GM18520 (cell line): ENCODE results near the gene MAJIN.
"Not testable (repeated sequence)": the region's sequence is repeated elsewhere in the genome, so short reads cannot be mapped to it uniquely, and the experiment has no call there.

Experiments used
- ATAC-seq: cut with Tn5 transposase; IDR thresholded peaks from one replicate; pipeline ENCODE4 v1.9.1; 2021; ENCODE audit not compliant: unreplicated experiment

MAJIN gene

GRCh38 chr11:64971421-64972233, at the start of gene MAJIN:
Gene MAJIN (minus strand): TSS chr11:64972108. CDS start chr11:64959405, 12,703 bp downstream.
- no peak for ATAC-seq

GRCh38 chr11:65021509-65021908, 49.6 kb upstream of the MAJIN start:
- no peak for ATAC-seq

- no peak for ATAC-seq
Observed at GRCh38 chr11:65021003-65021402, 49.1 kb upstream of the MAJIN start.

GRCh38 chr11:65019824-65020223, 47.9 kb upstream of the MAJIN start:
- ATAC-seq: no peak

- ATAC-seq: no peak
Observed at GRCh38 chr11:65017937-65018336, 46.0 kb upstream of the MAJIN start.

- ATAC-seq: no peak
Observed at GRCh38 chr11:65016705-65017104, 44.8 kb upstream of the MAJIN start.

- no peak for ATAC-seq
Observed at GRCh38 chr11:65014726-65015227, 42.9 kb upstream of the MAJIN start.

GRCh38 chr11:65013888-65014725, 42.2 kb upstream of the MAJIN start, which contains the start of gene ARL2:
Gene ARL2 (plus strand): TSS chr11:65014160. CDS start chr11:65014208, 48 bp downstream.
- ATAC-seq: peak; percentile 68

- peak; percentile 42 for ATAC-seq
Observed at GRCh38 chr11:65013130-65013887, 41.4 kb upstream of the MAJIN start.

- ATAC-seq: no peak
Observed at GRCh38 chr11:65008873-65009272, 37.0 kb upstream of the MAJIN start.

GRCh38 chr11:65008016-65008415, 36.1 kb upstream of the MAJIN start:
- ATAC-seq: no peak

GRCh38 chr11:65003968-65004367, 32.1 kb upstream of the MAJIN start:
- not testable (repeated sequence) for ATAC-seq

- no peak for ATAC-seq
Observed at GRCh38 chr11:65003282-65003681, 31.4 kb upstream of the MAJIN start.

GRCh38 chr11:65002706-65003105, 30.8 kb upstream of the MAJIN start:
- ATAC-seq: no peak

GRCh38 chr11:64999478-64999877, 27.6 kb upstream of the MAJIN start:
- no peak for ATAC-seq

GRCh38 chr11:64998690-64999431, 27.0 kb upstream of the MAJIN start:
- no peak for ATAC-seq

GRCh38 chr11:64998141-64998540, 26.2 kb upstream of the MAJIN start:
- ATAC-seq: no peak

- ATAC-seq: no peak
Observed at GRCh38 chr11:64996710-64997380, 24.9 kb upstream of the MAJIN start, which contains the start of gene BATF2. Gene BATF2 (minus strand): TSS chr11:64996971. CDS start chr11:64996914, 57 bp downstream.

- ATAC-seq: no peak
Observed at GRCh38 chr11:64996327-64996709, 24.4 kb upstream of the MAJIN start.

- ATAC-seq: no peak
Observed at GRCh38 chr11:64994318-64994717, 22.4 kb upstream of the MAJIN start.
